Coronary artery (tissue), 2 donors: Measurements from ENCODE around the gene DNAJC28.
A peak's percentile ranks its signal among the peaks of the same experiment; 100 is the strongest.
"Not testable (repeated sequence)": the region's sequence is repeated elsewhere in the genome, so short reads cannot be mapped to it uniquely, and the experiment has no call there.

Source experiments
- DNase-seq: peaks from one replicate; pipeline ENCODE4 v3.0.0-alpha.2; 2017; ENCODE audit warnings: low spot score
- H3K27ac ChIP-seq, 2 donors: fragments of 200-600 bp; sonication (generic); one replicate each; pipeline ENCODE4 v1.5.1; 2016 to 2019
- H3K4me3 ChIP-seq: fragments of 200-600 bp; sonication (generic); 2 replicates; pipeline ENCODE4 v1.5.1; 2016; ENCODE audit warnings: mild to moderate bottlenecking, moderate library complexity
- CTCF ChIP-seq: fragments of 200-600 bp; sonication (generic); IDR thresholded peaks from one replicate; pipeline ENCODE4 v1.5.1; 2019; ENCODE audit warnings: antibody characterized with exemption

Gene DNAJC28

GRCh38 chr21:33452362-33452761, 39.2 kb downstream of the DNAJC28 start:
- DNase-seq: no peak
- Histone ChIP-seq H3K4me3 (no peak overlapping the region), H3K27ac (no peak overlapping the region)
- TF ChIP-seq CTCF: no peak

- DNase-seq: no peak
Measured at GRCh38 chr21:33451634-33452071, 39.9 kb downstream of the DNAJC28 start.

GRCh38 chr21:33449616-33450015, 41.9 kb downstream of the DNAJC28 start:
- TF ChIP-seq CTCF: no peak
- Histone ChIP-seq H3K4me3 (no peak overlapping the region), H3K27ac (no peak overlapping the region)
- no peak for DNase-seq

More at GRCh38 chr21:33451634-33452071, 39.9 kb downstream of the DNAJC28 start:
- TF ChIP-seq CTCF: no peak
- Histone ChIP-seq H3K27ac (no peak overlapping the region), H3K4me3 (no peak overlapping the region)

- H3K4me3 ChIP-seq, DNase-seq, H3K27ac ChIP-seq: not testable (repeated sequence)
Measured at GRCh38 chr21:33446620-33447019, 44.9 kb downstream of the DNAJC28 start.

- Histone ChIP-seq H3K4me3 (no peak overlapping the region), H3K27ac (peak overlapping the region in 1 of 2 donors; percentile 8)
- TF ChIP-seq CTCF: no peak
- DNase-seq: no peak
Measured at GRCh38 chr21:33444499-33444898, 47.0 kb downstream of the DNAJC28 start.

- H3K4me3 ChIP-seq: no peak overlapping the region
- H3K27ac ChIP-seq: peak overlapping the region; percentile 3 to 65
- no peak for DNase-seq
- no peak for TF ChIP-seq CTCF
Measured at GRCh38 chr21:33443194-33443593, 48.3 kb downstream of the DNAJC28 start.

- Histone ChIP-seq H3K4me3 (no peak overlapping the region), H3K27ac (peak overlapping the region; percentile 65 to 77)
- DNase-seq: peak; percentile 89
- TF ChIP-seq CTCF: no peak
Measured at GRCh38 chr21:33441489-33442477, 49.7 kb downstream of the DNAJC28 start.
